Measurements from ENCODE around the gene FBXL17.

The FBXL17 gene

DNA sequence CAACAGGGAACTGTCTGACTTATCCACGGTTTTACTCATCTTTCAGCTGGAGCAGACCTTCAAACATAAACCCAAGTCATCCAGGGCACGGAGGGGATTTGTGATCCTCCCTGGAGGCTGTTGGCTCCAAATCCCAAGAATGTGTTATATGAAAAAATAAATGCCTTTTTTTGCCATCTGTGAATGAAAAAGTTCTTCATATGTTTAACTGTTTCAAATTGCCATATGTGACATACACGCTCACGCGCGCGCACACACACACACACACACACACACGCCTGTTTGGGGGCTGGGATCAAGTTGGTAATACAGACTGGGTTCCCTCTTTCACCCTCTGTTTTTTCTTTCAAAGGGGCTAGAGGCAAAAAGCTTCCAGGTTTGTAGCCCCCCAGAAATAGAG is 546.8 kb downstream of the FBXL17 start:
- no peak for DNase-seq

DNA sequence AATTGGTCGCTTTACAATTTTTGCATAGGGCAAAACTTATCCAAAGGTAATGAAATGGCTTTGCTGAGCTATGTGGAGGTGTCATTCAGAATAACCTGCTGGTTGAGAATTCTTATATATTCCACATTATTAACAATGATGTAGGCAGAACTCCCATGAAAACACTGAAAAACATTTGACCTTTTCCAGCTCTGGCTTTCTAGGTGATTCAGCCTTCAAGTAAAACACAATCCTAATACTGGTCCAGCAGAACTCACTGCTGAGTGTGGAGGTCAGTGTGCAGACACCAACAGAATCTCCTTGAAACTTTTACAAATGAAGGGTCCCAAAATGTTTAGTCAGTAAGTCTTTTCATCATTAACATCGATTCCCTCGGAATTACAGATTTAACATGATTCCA is 549.2 kb downstream of the FBXL17 start:
- no peak for DNase-seq

DNA sequence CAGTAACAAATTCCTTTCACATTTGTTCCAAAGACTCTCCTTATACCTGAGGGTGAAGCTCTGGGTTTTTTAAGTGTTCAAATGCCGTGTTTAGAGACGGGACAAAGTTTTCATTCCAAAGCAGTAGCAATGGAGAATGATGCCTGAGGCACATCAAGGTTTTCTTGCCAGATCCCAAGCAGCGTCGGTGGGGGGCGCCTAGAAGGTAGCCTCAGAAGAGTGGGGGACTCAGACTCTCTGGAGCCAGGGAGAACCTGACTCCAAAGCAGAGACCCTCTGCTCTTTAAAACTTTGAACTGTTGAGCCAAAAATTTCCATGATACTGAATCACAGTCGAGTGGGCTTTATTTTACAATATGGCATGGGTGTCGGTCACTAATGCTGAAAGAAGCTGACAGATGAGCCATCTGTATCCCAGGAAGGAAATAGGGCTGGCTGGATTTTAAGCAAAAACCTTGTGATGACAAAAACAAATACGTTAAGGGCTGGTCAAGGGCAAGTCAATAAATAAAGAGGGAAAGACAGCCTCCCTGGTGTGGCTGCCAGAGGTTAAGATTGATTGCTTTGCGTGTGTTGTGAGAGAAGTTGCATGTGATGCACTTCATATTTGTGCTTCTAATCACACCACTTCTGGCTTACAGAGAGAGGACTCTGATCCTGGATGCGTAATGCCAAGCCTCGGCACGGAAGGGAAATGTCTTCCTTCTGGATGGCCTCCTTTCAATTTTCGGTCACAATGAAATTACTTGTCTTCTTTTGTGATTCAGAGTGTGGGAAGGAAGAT is 550.1 kb downstream of the FBXL17 start:
- DNase-seq, result no peak

DNA sequence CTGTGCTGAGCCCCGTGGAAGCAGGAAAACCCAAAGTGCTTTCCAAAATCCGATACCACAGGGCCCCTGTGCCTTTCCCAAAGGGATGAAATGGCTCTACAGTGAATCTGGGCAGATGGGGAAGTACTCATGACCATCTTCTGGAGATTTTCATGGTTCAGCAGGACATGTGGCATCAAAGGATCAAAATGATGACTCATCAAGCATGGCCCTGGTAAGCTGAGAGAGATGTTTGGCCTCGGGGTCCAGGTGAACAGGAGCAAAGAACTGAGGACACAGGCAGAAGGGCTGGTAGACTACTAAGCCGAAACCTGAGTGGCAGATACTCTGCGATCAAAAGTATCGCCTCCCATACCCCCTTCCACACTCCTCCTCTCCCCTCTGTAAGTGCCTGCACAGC is 551.1 kb downstream of the FBXL17 start:
- no peak for DNase-seq

DNA sequence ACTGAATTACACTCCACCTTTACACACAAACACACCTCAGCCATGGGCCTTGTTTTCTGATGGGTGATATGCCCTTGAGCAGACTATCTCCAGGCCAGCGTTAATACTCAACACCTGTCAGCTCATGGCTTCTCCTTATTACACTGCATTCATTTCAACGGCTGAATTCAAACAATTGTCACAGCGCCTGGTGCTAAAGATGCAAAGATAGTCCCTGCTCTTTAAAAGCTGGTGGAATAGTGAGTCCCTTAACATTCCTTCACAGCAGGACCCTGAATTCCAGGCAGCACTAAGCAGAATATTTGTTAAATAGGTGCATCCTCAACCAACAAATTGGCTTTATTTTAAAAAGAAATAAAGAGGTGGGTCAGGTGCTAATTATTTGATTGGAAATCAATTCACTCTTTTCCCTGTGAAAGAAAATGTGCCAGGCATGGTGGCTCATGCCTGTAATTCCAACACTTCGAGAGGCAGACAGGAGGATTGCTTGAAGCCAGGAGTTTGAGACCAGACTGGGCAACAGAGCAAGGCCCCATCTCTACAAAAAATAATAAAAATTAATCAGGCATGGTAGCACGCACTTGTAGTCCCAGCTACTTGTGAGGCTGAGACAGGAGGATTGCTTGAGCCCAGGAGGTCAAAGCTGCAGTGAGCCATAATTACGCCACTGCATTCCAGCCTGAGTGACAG is 555.4 kb downstream of the FBXL17 start:
- no peak for DNase-seq

DNA sequence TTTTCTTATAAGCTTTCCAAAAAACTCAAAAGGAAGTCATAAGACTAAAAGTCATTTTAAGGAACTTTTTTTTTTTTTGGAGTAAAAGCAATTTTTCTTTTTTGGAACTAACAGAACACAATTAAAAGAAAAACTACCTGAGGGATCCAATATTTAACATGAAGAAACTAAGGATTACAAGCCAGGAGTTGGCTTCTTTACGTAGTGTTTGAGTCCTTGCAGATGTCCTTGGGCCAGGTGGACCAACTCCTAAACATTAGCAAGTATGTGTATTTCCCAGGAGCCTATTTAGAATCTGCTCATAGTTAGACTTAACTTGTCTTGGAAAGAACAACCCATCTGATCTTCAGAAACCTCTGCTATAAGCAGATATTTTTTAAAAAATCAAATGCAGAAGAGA is 557.1 kb downstream of the FBXL17 start:
- no peak for DNase-seq

DNA sequence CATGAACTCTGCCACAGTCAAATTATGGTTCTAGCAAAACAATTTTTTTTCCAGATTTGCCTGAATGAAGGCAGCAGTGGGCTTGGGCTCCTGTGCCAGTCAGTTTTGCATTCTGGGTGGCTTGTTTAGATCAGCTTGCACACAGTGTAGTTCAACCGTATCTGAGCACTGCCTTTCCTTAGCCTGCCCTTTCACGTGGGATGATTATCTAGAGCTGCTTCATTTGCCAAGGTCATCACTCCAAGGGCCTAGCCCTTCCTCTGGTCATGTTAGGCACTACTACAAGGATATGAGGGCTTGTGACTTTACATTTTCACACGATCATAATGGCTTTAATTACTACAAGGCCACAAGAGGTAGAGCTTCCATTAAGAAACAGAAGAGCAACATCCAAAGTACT is 560.6 kb downstream of the FBXL17 start:
- no peak for DNase-seq

DNA sequence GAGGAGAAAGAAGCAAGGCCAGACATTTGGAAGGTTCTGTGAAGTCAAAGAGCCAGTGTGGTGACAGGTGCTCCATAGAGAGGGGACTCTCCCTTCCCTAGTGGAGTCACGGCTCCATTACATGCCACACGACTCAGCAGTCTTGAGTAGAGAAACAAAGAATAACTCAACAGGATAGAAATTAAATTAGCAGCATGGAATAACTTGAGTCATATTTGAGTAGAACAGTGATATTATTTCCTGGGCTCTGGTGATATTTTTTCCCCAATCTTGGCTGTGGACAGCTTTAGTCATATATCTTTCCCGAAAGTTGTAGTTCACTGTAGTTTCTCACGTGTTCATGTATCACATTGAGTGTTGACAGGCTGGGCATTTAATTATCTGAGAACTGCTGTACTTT is 561.5 kb downstream of the FBXL17 start:
- no peak for DNase-seq

DNA sequence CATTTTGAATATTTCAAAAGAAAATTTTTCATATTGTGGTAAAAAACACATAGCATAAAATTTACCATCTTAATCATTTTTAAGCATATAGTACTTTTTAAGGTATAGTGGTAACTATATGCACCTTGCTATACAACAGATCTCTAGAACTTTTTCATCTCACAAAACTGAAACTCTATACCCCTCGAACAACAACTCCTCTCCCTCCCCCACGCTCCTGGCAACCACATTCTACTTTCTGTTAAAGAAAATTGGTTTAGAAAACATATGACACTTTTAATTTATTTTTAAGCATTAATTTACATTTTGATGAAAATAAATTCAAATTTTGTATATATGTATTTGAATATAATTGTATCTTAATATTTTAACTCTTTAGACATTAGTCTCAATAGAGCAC is 563.9 kb downstream of the FBXL17 start:
- DNase-seq, result no peak

DNA sequence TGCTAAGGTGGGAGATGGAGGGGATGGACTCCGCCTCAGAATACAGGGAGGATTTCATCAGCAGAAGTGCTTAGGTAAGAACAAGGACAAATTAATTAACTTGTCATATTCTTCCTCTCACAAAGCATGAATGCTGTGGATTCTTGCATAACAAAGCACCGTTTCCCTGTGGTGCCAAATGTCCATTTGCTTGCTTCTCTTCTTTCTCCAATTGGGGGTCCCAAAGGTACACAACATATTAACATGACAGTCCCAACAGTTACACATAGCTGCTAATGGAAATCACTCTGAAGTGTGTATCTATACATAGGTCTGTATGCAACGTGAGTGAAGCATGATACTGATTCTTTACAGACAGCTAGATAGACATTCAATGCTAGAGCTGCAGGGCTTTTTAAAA is 564.5 kb downstream of the FBXL17 start:
- no peak for DNase-seq

DNA sequence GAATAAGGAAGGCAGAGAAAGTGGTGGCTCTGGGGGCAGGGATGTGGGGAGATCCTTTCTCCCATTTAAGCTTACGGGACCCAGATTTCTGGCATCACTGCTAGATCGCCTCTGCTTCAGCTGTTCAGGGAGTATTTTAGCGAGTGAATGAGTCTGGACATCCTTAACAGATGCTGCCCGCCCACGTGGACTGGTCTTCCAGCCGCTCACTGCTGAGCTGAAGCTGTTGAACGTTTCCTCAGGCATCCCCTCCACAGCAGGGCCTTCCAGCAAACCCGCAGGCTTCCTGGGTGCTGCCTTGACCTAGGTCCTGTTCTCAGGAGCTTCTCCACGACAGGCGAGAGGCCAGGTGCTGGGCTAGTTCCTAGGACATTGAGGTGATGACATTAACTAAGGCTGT is 566.8 kb downstream of the FBXL17 start:
- DNase-seq, result no peak

DNA sequence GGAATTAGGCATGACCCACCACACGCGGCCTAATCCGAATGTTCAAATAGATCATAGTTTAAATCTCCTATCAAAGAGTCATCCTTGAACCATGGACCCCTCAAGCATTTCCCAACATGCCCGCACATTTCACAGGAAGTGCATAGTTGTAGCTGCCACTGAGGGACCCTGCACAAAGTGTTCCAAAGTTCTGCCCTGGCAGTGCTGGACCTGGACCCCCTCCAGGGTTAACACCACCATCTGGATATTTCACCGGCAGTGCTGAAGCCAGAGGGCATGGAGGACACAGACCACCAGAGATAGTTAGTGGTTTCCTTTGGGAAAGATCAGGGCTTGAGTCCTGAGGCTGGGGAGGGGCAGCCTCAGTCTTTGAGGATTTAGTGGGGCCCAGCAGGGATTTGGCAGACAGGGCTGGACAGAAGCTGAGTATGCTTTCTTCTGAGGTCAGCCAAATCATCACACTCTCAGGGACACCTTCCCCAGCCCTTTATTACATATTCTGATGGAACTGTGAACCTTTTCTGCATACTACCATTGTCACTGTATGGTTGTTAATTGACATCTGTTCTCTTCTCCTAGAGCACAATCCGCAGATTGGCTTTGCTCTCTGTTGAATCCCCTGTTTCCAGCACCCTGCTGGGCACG is 567.6 kb downstream of the FBXL17 start:
- no peak for DNase-seq

DNA sequence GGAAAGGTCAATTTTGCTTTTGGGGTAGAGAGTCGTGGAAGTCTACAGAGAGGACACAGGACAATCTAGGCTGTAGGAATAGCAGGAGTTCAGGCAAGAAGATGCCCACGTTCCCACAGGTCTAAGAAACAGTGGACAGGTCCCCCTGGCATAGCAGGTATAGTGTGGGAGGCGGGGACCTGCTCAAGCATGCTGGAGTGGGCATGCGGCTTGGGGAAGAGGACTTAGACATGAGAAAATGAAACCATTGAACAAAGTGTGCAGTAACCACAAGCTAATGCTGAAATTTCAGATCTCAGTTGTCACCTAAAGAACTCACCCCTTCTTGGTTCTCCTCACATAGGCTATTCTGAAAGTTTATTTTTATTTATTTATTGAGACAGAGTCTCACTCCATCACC is 568.3 kb downstream of the FBXL17 start:
- DNase-seq, result no peak

DNA sequence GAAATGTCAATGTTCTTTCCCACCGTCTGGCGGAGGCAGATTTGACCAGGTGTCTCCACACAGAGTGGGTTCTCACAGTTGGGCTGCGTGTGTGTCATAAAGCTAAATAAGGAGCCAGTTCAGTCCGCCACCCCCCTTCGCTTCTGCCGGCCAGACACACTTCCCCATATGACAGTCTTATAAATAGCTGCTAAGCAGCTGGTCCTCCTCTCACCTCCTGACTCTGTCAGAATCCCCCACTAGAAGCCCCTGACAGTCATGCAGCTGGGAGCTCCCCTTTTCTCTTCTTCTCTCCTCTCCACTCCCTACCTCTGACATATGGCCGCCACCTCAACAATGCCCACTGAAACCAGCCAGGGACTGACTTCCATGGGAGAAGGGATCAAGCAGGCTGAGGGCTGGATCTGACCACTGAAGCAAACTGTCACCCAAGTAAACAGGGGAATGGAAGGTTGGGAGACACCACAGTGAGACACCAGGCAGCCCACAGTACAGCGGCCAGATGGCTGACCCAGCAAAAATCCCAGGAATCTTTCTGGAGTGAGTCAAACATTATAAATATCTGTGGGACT is 569.2 kb downstream of the FBXL17 start:
- DNase-seq, result no peak

DNA sequence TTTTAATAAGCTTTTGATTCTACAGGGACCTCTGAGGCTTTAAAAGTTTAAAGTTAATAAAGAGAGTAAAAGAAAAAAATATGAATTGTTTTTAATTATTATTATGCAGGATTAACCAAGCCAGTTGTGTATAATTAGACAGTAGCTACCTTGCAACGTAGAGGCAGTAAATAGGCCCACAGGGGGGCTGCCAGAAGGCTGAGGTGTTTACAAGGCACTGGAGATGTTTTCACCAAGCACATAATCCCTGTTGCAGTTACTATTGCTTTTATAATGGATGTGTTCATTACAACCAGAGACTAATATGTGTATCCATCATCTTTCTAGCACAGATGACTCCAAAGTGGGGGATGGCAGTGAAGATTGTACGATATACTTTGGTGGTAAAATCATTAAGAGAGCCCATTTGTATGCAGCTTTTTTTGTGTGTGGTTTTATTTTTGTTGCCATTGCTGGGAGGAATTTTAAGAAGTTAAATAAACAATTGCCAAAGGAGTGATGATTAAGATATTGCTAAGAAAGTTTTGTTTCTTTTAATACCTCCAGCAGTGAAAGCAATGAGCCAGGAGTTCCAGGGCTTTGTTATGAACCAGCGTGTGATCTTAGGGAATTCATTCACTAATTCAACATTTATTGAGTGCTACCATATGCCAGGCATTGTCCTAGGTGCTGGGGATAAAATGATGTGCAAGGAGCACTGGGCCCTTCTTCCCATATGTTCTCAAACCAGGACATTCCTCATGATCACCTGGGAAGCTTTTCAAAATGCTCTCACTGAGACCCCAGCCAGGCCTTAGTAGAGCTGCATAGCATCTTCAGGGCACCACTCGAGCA is 572.5 kb downstream of the FBXL17 start:
- DNase-seq, result no peak
